Brain microvascular endothelial cell (primary cell): Measurements from ENCODE around the gene SH3BP2.
A peak's percentile ranks its signal among the peaks of the same experiment; 100 is the strongest.

Experiments
- DNase-seq: peaks from one replicate; pipeline ENCODE4 v3.0.0-alpha.2; 2020
- H3K27ac ChIP-seq: fragments of 250-450 bp; sonication (Bioruptor Pico); 2 replicates; pipeline ENCODE4 v1.5.1; 2020; ENCODE audit warnings: mild to moderate bottlenecking, moderate library complexity
- H3K27me3 ChIP-seq: fragments of 250-450 bp; sonication (Bioruptor Pico); replicated peaks from 2 replicates; pipeline ENCODE4 v1.5.1; 2020; ENCODE audit warnings: mild to moderate bottlenecking
- H3K36me3 ChIP-seq: fragments of 250-450 bp; sonication (Bioruptor Pico); replicated peaks from 2 replicates; pipeline ENCODE4 v1.5.1; 2020; ENCODE audit warnings: mild to moderate bottlenecking
- H3K4me3 ChIP-seq: 2 replicates; pipeline ENCODE4 v1.5.1; 2011; ENCODE audit warnings: low read depth, mild to moderate bottlenecking, control low read depth, low read length, moderate library complexity
- in situ Hi-C: cut with HindIII; loops from 2 replicates; pipeline ENCODE4 v1.10.0; 2017; ENCODE audit warnings: low sequenced_read_pairs, low pct_ligation_motif_present
- TF ChIP-seq, protein P1 (sequence below): IDR thresholded peaks from 2 replicates; pipeline ENCODE4 v1.5.1; 2011; ENCODE audit warnings: low read depth, mild to moderate bottlenecking, moderate library complexity, low read length, control low read depth, inconsistent platforms; ENCODE audit errors: missing control alignments

The SH3BP2 gene

GRCh38 chr4:2837904-2838496 lies 45.1 kb downstream of the SH3BP2 start:
- TF ChIP-seq, protein P1, sequence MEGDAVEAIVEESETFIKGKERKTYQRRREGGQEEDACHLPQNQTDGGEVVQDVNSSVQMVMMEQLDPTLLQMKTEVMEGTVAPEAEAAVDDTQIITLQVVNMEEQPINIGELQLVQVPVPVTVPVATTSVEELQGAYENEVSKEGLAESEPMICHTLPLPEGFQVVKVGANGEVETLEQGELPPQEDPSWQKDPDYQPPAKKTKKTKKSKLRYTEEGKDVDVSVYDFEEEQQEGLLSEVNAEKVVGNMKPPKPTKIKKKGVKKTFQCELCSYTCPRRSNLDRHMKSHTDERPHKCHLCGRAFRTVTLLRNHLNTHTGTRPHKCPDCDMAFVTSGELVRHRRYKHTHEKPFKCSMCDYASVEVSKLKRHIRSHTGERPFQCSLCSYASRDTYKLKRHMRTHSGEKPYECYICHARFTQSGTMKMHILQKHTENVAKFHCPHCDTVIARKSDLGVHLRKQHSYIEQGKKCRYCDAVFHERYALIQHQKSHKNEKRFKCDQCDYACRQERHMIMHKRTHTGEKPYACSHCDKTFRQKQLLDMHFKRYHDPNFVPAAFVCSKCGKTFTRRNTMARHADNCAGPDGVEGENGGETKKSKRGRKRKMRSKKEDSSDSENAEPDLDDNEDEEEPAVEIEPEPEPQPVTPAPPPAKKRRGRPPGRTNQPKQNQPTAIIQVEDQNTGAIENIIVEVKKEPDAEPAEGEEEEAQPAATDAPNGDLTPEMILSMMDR = no peak
- Histone ChIP-seq H3K27me3 (no peaks in the 10 kb centered on the region), H3K36me3 (peaks cover 18% of the 10 kb centered on the region), H3K4me3 (no peak overlapping the region), H3K27ac (no peak overlapping the region)
- in situ Hi-C loops = no loop called here
- DNase-seq = peak; percentile 25

DNA sequence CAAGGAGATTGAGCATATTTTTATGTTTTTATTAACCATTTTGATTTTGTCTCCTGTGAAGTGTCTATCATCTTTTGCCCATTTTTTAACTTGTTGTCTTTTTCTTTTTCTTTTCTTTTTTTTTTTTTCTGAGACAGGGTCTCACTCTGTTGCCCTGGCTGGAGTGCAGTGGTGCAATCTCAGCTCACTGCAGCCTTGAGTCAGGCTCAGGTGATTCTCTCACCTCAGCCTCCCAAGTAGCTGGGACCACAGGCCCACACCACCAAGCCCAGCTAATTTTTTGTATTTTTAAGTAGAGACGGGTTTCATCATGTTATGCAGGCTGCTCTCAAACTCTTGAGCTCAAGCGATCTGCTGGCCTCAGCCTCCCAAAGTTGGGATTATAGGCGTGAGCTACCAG lies 46.2 kb downstream of the SH3BP2 start:
- H3K4me3 ChIP-seq = no peak overlapping the region
- no peak for DNase-seq
- peaks cover 9% of the 10 kb centered on the region for H3K36me3 ChIP-seq
- H3K27ac ChIP-seq = no peak overlapping the region
- no peaks in the 10 kb centered on the region for H3K27me3 ChIP-seq
- TF ChIP-seq, protein P1 = no peak
- in situ Hi-C loops = no loop called here

DNA sequence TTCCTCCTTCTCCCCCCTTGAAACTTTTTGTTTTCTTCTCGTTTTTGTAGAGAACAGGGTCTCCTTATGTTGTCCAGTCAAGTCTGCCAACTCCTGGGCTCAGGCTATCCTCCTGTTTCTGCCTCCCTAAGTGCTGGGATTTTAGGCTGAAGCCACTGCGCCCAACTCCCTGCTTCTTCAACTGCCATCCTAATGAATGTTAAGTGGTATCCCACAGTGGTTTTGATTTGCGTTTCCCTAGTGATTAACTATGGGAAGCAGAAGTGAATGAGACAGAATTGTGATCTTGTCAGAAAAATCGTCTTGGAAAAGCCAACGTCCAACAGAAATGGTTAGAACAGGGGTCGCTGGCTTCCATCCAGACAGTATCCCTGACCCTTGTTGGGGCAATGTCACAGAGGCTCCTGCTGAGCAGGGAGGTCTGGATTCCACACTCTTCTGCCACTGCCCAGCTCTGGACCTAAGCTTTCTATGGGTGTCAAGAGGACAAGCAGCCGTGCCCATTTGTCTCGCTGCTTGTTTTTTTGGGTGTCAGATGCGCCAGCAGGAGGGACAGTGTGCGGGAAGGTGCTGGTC lies 49.9 kb downstream of the SH3BP2 start:
- in situ Hi-C loops = no loop called here
- H3K27me3 ChIP-seq = no peaks in the 10 kb centered on the region
- peak overlapping the region; percentile 56 for H3K27ac ChIP-seq
- H3K36me3 ChIP-seq = no peaks in the 10 kb centered on the region
- DNase-seq = no peak
- TF ChIP-seq, protein P1 = no peak
- H3K4me3 ChIP-seq = peak overlapping the region; percentile 89

DNA sequence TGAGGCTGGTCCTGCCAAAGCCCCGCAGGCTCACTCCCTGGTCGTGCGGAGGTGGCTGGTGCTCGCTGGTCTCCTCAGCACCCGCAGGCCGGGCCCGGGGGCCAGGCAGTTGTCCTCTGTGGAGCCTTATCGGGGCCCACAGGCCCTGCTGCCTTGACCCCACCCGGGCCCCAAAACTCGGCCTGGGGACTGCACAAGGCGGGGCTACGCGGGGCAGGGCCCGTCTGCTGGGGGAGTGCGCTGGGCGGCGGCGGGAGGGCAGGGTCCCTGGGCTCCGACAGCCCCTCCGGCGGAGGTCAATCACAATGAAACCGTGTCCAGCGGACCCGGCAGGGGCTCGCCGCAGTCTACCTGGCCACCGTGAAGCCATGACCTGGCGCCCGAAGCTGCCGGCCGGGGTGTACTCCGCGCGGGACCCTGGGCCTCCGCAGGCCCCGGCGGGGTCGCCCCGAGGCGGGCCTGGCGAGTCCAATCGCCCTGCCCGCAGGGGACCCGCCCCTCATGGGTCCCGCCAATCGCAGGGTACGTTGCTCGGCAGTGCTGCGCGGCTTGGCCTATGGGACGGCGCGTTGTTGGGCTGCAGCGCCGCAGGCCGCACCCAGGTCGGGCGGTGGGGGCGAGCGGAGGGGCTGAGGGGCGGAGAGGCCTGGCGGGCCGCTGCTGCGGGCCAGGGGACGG lies 50.5 kb downstream of the SH3BP2 start, which contains the start of gene ADD1:
ADD1 (plus strand) TSS at position 582 of the 678 bp plus-strand sequence. CDS start 32,072 bp downstream, outside the sequence.
- peak within 1 kb of the TSS; percentile 56 for H3K27ac ChIP-seq
- no peaks in the 10 kb centered on the region for H3K36me3 ChIP-seq
- in situ Hi-C loops = no loop called here
- TF ChIP-seq, protein P1 = no peak
- peak; percentile 79 for DNase-seq
- peak within 1 kb of the TSS; percentile 89 for H3K4me3 ChIP-seq
- no peaks in the 10 kb centered on the region for H3K27me3 ChIP-seq

- DNase-seq = peak; percentile 14
- in situ Hi-C loops = no loop called here
- H3K4me3 ChIP-seq = peak overlapping the region; percentile 89
- H3K36me3 ChIP-seq = no peaks in the 10 kb centered on the region
- peak overlapping the region; percentile 56 for H3K27ac ChIP-seq
- TF ChIP-seq, protein P1 = no peak
- no peaks in the 10 kb centered on the region for H3K27me3 ChIP-seq
These were observed 51.2 kb downstream of the SH3BP2 start for GRCh38 chr4:2843941-2844584.
